IPS DF 4.7 (cell line): ENCODE results near the gene MAP2K5.

Experiments
- DNase-seq: peaks from one replicate; pipeline ENCODE4 v3.0.0-alpha.2; 2013; ENCODE audit warnings: low spot score; ENCODE audit errors: extremely low read depth

MAP2K5 gene

DNA sequence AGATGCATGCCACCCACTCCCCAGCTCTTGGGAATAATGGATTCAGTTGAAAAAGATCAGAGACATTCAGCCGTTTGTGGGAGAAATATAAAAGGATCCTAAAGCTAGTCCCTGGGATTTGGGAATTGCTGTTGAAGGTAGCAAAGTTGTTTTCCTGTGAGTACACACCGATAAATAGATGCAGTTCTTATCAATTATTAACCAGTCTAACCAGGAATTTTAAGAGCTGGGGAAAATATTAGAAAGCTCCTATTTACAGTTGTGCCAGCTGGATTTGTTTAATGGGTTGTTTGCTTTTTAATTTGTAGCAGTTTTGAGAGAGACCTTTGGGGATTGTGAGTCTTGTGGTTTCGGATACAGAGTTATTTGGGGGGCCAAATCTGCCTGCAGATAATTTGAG lies 238.6 kb downstream of the MAP2K5 start:
- DNase-seq, result no peak

DNA sequence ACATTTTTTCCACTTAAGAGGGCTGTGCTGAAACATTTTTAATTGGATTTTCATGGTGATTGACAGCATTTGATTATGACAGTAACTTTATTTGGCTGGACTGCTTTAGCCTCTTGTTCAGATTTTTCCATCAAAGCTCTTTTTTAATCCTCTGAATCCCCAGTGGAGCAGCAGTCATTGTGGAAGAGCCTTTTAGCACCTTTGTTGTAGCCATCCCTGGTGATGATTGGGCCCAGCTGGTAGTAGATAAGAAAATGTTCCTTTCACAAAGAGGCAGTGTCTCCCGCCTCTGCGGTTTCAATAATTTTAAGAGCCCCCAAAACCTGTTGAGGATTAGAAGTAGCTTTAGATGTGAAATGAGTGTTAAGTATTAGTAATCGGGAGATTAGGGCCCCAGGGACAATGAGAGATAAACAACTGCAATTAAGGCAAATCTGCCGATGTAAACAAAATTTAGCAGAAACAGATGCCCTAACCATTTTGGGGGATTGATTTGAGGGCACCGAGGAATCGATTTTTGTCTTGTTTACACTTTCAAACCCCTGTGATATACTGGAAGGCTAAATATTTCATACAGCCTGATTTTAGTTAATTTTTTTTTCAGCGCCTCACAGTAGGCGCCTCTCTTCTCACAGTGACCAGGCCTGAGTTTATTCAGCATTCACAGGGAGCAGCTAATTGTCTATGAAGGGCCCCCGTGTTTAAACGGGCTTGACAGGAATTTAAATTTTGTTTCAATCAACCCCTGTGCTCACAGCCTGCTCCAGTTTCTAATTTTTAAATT lies 239.6 kb downstream of the MAP2K5 start:
- no peak for DNase-seq

DNA sequence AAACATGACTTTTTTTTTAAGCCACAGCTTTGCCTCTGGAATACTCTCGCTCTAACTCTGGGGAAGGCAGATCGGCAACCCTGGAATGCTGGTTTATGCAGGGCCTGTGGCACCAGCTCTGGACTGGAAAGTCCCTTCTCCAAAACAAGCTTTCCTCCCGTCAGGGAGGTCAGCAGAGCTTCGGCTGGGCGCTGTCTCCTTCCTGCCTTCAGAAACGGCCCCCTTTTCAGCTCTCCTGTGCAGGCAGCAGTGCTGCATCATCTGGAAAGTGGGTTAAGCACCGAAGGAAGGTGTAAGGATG lies 240.1 kb downstream of the MAP2K5 start:
- no peak for DNase-seq

DNA sequence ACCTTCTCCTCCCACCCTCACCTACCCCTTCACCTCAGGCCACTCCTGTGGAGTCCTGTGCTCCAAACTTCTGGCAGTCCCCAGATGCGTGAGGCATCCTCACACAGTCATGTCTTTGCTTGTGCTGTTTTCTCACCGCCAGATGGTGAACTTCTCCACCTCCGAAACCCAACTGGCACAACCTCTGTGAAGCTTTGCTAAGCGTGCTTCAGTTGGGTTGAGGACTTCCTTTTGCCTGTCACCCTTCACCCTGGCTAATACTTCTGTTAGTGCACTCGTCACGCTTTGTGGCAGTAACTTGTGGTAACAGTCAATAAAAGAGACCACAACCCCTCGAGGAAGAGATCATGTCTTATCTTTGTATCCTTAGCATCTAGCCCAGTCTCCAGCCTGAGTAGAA lies 240.8 kb downstream of the MAP2K5 start:
- DNase-seq, result no peak

DNA sequence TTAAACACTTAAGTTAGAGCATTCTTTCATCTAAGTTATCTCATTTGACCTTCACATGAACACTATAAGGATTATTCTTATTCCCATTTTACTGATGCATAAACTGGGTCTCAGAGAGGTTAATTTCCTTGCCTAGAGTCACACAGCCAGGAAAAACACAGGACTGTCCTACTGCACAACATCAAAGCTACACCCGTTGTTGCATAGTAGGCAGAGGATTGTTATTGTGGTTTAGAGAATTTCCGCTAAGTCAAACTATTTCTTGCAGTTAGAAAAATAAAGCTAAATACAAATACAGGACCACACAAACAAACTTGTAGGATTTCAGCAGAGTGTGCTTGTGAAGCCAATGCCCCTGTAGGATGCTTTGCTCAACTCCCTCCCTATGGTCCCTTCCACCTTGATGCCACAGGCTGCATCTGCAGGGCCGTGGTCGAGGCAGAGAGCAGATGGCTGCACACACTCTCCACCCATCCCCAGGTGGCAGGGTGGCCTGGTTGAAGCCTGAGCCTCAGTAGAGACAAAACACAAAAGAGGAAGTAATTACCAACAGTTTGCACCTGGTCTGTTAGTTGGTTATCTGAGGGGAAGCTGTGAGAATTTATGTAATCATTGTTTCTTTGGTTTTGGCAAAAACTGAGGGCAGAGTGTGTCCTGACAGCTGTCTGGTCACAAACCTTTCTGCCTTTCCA lies 241.7 kb downstream of the MAP2K5 start:
- no peak for DNase-seq

DNA sequence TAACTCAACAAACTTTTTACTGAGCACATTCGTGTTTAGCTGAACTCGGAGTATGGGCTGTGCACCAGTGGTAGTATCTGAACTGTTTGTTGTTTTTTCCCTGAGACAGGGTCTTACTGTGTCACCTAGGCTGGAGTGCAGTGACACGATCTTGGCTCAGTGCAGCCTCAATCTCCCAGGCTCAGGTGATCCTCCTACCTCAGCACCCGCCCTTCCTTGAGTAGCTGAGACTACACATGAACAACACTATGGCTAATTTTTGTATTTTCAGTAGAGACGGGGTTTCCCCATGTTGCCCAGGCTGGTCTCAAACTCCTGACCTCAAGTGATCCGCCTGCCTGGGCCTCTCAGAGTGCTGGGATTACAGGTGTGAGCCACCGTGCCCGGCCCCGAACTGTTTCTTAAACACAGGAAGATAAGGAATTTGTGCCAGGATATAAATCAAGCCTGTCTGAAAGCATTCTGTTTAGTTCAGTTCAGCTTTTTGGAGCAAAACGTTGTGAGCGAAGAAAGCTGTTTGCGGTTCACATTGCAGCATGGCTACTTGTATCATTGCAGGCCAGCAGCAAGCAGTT lies 242.4 kb downstream of the MAP2K5 start:
- no peak for DNase-seq

DNA sequence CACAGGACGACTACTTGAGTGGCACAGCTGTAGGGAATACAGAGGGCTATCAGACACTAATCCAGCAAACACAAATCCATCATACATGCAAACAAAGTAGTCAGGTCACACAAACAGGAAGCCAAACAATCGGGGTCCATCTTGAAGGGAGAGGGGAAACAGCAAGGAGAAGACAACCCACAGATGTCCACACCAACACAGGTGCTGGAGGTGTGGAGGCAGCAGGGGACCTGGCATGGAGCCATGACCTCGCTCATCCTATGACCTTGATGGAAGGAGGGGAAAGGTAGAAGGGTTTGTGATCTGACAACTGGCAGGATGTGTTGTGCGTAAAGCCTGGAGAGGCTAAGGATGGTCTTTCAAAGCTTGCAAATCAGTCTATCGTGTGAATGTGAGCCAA lies 242.9 kb downstream of the MAP2K5 start:
- no peak for DNase-seq

DNA sequence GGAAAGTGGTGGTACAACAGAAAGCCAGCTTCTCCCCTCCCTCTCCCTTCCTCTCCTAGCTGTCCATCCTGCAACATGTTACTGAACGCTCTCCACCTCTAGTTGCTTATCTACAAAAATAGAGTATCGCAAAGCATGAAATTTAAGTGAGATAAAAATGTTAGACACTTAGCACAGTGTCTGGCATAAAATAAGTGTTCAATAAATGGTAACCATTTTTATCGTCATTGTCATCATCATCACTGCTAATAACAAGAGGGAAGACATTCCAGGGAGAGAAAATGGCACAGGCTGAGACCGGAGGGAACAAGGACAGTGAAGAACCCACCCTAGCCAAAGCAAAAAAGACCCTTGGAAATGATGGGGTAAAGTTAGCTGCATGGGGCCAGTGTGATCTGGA lies 244.1 kb downstream of the MAP2K5 start:
- no peak for DNase-seq

DNA sequence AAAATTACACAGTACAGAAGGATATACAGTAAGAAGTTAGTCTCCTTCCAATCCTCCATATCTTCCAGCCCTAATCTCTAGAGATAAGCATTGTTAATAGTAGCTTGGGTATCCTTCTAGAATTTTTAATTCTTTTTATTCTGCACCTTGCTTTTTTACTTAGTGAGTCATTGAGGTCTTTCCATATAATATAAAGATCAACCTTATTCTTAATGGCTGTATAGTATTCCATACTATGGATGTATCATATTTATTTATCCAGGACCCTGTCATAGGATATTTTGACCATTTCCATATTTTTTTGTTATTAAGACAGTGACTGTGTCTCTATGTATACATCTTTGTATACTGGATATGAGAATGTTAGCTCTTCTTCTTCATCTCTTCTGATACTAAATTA lies 246.5 kb downstream of the MAP2K5 start:
- no peak for DNase-seq

DNA sequence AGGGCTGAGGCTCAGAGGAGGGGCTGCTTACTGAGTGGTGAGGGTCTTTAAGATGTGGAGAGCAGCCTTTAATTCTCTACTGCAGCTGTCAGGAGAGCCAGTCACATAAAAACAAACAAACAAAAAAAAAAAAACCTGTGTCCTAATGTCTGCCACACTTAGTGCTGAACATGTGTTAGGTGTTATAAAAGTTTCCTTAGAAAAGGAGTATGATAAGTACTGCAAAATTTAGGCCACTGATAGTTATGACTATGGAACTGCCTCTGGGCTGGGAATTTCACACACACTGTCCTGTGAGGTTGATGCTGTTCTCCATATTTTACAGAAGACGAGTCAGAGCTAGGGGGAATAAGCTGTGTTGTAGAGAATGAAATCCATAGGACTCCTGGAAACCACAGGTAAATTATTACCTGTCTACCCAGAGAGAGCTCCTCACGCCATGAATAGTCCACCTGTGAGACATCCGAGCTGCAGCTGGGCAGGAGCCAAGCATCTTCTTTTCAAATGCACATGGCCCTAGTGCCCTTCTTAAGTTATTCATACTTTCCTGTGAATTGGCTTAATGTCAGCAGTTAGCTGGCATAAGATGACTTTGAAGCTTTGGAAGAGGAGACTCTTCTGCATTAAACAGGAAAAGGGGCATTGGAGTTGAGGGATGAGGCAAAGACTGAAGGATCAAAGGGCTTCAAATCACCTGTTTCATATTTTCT lies 248.3 kb downstream of the MAP2K5 start:
- DNase-seq, result peak; percentile 44

DNA sequence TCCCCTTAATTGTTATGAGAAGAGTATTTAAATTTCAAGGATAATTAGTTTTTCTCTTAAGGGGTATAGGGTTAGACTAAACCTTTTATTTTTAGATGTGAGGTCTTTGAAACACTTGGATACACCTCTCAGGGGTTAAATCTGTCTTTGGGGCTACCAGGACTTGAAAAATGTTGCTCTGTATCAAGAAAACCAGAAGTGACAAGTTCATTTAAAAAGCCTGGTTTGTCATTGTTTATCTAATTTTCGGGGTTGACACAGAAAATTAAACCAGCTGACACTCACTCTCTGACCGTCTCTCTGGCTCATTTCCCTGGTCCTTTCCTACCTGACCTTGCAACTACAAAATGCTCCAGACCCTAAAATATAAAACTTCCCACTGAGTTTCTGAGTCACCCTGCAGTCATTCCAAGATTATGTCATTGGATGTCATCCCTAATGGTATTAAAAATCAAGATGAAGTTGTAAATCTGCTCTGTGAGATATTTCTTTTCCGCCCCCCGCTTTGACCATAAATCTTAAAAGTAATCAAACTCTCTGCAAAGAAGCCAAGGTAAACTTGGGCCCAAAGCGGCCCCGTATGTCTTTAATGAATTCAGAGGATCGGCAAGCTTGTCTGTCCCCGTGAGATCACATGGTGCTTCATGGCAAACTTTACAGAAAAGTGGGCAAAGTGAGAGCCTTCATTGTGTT lies 249.9 kb downstream of the MAP2K5 start:
- DNase-seq, result no peak

DNA sequence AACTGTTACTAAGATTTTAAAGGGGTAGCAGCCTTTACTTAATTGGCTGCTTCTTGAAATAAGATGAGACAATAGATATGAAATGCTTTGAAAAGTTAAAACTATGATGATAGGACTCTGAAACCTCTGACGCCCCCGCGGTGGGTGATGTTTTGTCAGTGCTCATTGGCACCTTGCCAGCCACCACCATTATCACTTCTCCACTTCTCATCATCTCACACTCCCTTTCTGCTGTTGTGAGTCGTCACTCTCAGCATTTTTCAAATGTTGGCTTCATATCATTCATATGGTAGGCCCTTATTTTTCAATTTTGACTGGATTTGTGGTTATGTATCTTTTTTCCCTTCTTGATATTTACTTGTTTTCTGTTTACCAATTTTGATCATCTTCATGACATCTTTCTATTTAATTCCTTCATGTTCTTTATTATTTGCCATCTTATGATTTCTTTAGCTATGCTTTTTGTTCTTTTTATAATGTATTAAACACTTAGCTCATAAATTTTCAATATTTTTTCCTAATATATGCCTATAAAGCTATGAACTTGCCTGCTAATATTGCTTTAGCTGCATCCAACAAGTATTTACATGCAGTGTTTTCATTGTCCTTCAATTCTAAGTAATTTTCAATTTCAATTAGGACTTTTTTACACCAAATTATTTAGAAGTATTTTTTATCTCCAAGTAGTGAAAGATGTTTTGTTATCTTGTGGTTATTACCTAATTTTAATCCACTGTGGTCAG lies 252.5 kb downstream of the MAP2K5 start:
- DNase-seq, result no peak

DNA sequence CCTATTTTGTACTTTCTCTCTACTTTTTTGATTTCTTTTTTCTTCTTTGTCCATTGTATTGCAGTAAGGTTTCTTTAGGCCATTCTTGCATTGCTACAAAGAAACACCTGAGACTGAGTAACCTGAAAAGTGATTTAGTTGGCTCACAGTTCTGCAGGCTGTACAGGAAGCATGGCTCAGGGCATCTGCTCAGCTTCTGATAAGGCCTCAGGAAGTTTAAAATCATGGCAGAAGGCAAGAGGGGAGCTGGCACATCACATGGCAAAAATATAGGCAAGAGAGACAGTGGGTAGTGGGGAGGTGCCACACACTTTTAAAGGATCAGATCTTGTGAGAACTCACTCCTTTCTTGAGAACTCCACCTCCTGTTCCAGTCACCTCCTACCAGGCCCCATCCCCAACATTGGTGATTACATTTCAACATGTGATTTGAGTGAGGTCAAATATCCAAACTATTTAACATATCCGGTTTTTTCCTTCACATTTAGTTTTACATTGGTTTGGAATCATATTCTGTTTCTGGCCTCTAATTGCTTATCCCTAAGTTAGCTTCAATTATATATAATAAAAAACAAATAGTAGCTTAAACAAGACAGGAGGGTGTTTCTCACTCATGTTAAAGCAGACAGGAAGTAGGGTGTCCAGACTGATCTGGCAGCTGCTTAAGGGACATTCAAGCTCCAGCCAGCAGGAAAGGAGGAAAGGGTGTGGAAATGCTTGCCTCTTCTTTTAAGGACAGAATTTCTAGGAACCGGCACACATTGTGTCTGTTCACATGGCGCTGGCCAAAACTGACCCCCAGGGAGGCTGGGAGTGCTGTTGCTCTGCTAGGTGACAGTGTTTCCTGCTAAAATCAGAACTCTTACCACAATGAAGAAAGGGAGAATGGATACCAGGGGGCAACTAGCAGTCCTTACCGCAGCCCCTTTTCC lies 254.0 kb downstream of the MAP2K5 start:
- no peak for DNase-seq

DNA sequence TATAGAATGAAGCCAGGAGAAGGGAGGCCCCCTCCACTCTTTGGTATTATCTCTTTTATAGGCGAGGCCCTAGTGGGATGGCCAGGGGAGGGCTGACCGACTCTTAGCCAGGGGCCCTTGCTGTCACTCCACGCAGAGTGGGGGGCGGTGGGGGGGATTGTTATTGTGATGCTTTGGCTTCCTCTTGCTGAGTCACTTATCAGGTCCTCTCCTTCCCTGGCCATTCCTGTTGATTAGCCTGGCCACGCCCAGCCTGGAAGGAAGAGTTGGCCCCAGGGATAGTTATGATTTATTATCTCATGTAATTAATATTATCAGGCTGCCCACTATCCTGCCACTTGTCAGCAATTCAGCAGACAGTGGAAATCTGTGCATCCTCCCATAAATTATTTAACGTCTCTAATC lies 257.3 kb downstream of the MAP2K5 start:
- no peak for DNase-seq

DNA sequence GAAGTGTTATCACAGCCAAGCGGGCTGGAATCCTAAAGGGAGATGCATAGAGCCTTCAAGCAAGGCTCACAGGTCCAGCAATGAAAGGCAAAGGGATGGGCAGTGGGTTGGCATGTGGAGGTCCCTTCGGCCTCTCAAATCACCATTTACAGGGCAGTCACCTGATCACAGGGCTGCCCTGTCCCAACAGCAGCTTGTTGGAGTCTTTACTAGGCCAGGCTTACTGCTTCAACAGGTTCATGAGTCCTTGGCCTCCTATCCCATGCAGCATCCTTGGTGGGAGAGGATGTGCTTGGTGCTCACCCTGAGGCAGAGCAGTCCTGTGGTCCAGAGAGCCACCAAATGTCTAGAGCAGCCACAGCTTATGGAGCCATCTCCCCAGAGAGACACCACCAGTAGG lies 258.6 kb downstream of the MAP2K5 start:
- no peak for DNase-seq

DNA sequence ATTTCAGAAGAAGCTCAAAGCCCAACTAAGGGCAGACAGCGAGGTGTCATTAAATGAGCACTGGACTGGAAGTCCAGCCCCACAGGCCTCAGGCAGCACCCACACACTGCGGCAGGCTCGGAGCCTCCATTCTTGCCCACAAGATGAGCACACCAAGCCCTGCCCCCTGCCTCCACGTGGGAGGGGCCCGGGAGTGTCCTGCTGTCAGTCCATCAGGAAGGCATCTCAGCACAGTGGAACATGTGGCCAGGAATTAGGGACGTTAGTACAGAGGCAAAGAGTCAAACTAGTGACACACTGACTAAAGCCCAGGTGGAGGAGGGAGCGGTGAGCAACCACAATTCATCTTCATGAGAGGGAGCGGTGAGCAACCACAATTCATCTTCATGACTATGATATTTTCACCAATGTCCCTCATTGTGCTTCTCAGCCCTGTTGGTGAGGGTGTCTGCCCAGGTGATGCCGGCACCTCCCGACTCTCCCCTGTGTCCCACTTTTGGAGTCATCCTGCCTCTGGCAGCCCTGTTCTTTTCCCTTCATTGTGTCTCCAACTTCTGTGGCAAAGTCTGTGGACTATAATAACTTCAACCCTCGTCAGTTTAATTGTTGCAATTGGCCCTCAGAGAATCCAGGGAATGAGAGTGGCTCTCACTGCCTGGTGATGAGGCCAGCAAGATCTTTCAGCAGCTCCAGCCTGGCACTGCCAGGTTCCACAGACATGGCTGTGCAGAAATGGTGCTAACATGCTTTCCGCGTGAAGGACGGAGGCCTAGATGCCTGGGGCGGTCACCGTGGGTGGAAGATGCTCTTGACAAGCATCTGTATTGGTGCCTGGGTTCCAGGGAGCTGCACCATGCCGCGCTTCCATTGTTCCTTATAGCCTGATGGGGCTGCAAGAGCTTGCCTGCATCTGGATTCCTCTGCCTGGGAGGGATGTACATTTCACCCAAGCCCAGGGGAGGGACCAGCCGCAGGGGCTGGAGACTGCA lies 259.7 kb downstream of the MAP2K5 start:
- DNase-seq, result no peak

DNA sequence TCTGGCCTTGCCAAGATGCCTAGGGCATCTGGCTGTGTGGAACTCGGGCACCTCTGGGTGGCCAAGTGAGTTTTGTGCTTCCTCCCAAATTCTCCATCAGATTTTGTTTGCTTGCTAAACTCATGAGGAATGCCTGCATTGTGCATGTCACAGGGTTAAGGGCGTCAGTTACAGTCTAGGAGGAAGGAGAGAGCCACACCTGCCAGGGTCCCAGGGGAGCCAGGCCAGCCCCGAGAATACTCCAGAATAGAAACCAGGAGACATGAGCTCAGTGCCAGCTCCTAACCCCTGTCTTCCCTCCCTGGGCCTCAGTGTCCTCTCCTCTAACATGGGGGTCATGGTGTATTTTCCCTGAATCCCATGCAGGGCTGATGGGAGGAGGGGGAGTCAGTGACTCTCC lies 260.8 kb downstream of the MAP2K5 start:
- no peak for DNase-seq

DNA sequence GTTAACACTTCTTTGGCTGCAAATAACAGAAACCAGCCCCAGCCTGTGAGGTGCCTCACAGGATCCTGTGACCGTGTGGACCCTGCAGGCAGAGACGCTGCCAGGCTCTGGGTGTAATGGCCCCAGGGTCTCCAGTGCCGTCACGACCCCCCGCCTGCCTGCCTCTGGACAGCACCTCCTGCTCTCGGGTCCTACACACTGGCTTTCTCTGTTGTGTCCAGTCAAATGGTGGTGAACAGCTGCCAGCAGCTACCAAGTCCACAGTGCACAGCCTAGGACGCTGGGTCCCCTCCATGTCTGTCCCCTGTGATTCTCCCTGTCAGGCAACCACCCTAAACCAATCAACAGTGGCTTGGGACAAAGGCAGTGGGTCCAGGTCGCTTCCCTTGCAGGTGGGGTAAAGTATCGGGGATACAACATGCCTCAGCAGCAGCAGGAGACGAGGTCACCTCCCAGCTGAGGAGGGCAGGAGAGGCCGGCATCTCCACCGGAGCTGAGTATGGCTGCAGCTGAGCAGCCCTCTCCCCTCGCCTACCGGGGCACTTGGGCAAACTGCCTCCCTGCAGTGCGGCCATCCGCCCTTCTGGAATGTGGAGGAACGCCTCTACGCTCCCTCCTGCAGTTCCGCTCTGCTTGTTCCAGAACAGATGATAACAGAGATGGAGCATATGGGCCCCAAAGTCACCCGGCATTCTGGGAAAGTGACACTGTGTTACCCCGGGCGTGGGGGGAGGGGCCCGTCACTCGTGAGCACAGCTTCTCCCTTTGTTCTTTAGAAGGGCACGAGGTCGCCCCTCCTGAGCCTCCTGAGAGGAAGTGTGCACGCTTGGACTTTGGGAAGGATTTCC lies 261.7 kb downstream of the MAP2K5 start:
- no peak for DNase-seq
